GM23338 (cell line): ENCODE data around the gene SYT13. TPM values are rescaled to one million over a fixed set of nuclear protein-coding genes. Genes with fewer than 3 reads are reported as not detected.

Source experiments
- ATAC-seq: fragments of 200-7000 bp; cut with Tn5 transposase; 3 replicates; pipeline ENCODE4 v1.9.1; 2020
- DNase-seq: peaks from one replicate; pipeline ENCODE4 v3.0.0-alpha.2; 2015; ENCODE audit warnings: low spot score
- H2AFZ ChIP-seq: fragments of 200-600 bp; sonication (generic); 2 replicates; pipeline ENCODE4 v1.8.0; 2016; ENCODE audit warnings: antibody characterized with exemption, mild to moderate bottlenecking, moderate library complexity
- H3F3A ChIP-seq: fragments of 200-600 bp; sonication (generic); replicated peaks from 2 replicates; pipeline ENCODE4 v1.8.0; 2017; ENCODE audit warnings: antibody characterized with exemption, mixed run types, low read depth
- H3K27ac ChIP-seq: fragments of 200-600 bp; sonication (generic); 2 replicates; pipeline ENCODE4 v1.6.1; 2016; ENCODE audit warnings: low read depth
- H3K27me3 ChIP-seq: fragments of 200-600 bp; sonication (generic); 2 replicates; pipeline ENCODE4 v1.8.0; 2016; ENCODE audit warnings: mild to moderate bottlenecking, mixed run types, moderate library complexity; ENCODE audit not compliant: insufficient read depth
- H3K36me3 ChIP-seq: fragments of 200-600 bp; sonication (generic); 2 replicates; pipeline ENCODE4 v1.8.0; 2016; ENCODE audit warnings: mild to moderate bottlenecking; ENCODE audit not compliant: insufficient read depth
- H3K4me1 ChIP-seq: fragments of 200-600 bp; sonication (generic); 2 replicates; pipeline ENCODE4 v1.8.0; 2016; ENCODE audit warnings: mild to moderate bottlenecking, moderate library complexity; ENCODE audit not compliant: insufficient read depth
- H3K4me2 ChIP-seq: fragments of 200-600 bp; sonication (generic); 2 replicates; pipeline ENCODE4 v1.7.1; 2017; ENCODE audit warnings: mixed run types
- H3K4me3 ChIP-seq: fragments of 200-600 bp; sonication (generic); 2 replicates; pipeline ENCODE4 v1.6.1; 2016; ENCODE audit warnings: mixed run types
- H3K79me2 ChIP-seq: fragments of 200-600 bp; sonication (generic); replicated peaks from 2 replicates; pipeline ENCODE4 v1.8.0; 2017; ENCODE audit warnings: mild to moderate bottlenecking; ENCODE audit not compliant: insufficient read depth
- H3K9me2 ChIP-seq: fragments of 200-600 bp; sonication (generic); 2 replicates; pipeline ENCODE4 v1.8.0; 2017; ENCODE audit not compliant: insufficient read depth
- H4K20me1 ChIP-seq: fragments of 200-600 bp; sonication (generic); replicated peaks from 2 replicates; pipeline ENCODE4 v1.8.0; 2017; ENCODE audit warnings: mild to moderate bottlenecking; ENCODE audit not compliant: insufficient read depth
- H3K27ac Mint-ChIP-seq: 2 replicates; pipeline ENCODE4 v1.8.0; 2020; ENCODE audit warnings: inconsistent platforms, mild to moderate bottlenecking, moderate library complexity, mixed read lengths
- H3K27me3 Mint-ChIP-seq: 3 replicates; pipeline ENCODE4 v1.8.0; 2022; ENCODE audit warnings: low read depth, mild to moderate bottlenecking, moderate library complexity, mixed read lengths, inconsistent platforms; ENCODE audit not compliant: insufficient read depth, poor library complexity
- H3K36me3 Mint-ChIP-seq: 3 replicates; pipeline ENCODE4 v1.8.0; 2021; ENCODE audit warnings: low read depth, mild to moderate bottlenecking, inconsistent platforms, moderate library complexity, mixed read lengths
- H3K4me1 Mint-ChIP-seq: 3 replicates; pipeline ENCODE4 v1.8.0; 2020; ENCODE audit warnings: mild to moderate bottlenecking, inconsistent platforms, mixed read lengths
- H3K4me3 Mint-ChIP-seq: 3 replicates; pipeline ENCODE4 v1.8.0; 2021; ENCODE audit warnings: moderate library complexity, mild to moderate bottlenecking, inconsistent platforms, mixed read lengths
- H3K9me3 Mint-ChIP-seq: 3 replicates; pipeline ENCODE4 v1.8.0; 2020; ENCODE audit warnings: moderate library complexity, mild to moderate bottlenecking, inconsistent platforms, mixed read lengths
- EZH2phosphoT487 ChIP-seq: fragments of 200-600 bp; sonication (generic); IDR thresholded peaks from one replicate; pipeline ENCODE4 v1.8.1; 2018; ENCODE audit warnings: antibody characterized with exemption; ENCODE audit not compliant: unreplicated experiment
- JUNB ChIP-seq: IDR thresholded peaks from one replicate; pipeline ENCODE4 v1.6.1; 2016; ENCODE audit warnings: antibody characterized with exemption; ENCODE audit not compliant: unreplicated experiment
- POLR2AphosphoS5 ChIP-seq: IDR thresholded peaks from 2 replicates; pipeline ENCODE4 v1.6.1; 2016; ENCODE audit warnings: antibody characterized with exemption, low read depth
- REST ChIP-seq: IDR thresholded peaks from one replicate; pipeline ENCODE4 v1.6.1; 2018; ENCODE audit warnings: antibody characterized with exemption; ENCODE audit not compliant: unreplicated experiment
- STAT1 ChIP-seq: IDR thresholded peaks from one replicate; pipeline ENCODE4 v1.6.1; 2016; ENCODE audit warnings: antibody characterized with exemption; ENCODE audit not compliant: unreplicated experiment
- ZNF114 ChIP-seq: fragments of 250-450 bp; sonication (Bioruptor Pico); IDR thresholded peaks from 2 replicates; pipeline ENCODE4 v1.5.0; 2020; ENCODE audit warnings: mild to moderate bottlenecking, moderate library complexity
- ZNF331 ChIP-seq: fragments of 250-450 bp; sonication (Bioruptor Pico); IDR thresholded peaks from 2 replicates; pipeline ENCODE4 v1.5.0; 2020; ENCODE audit warnings: low read depth, mild to moderate bottlenecking, moderate library complexity
- polyA plus RNA-seq: library from polyadenylated mRNA; unstranded; fragments of >200 nt; fragmentation: Nextera tagmentation; extraction: Ambion mirVana; gene quantifications from 2 replicates; pipeline ENCODE4 v1.2.1, GENCODE V29; 2016
- total RNA-seq: library from RNA; depleted of rRNA; stranded (reverse); fragments of >200 nt; shearing (Covaris generic); gene quantifications from 2 replicates; pipeline ENCODE4 v1.2.3, GENCODE V29; 2014
- TF ChIP-seq, protein P1 (sequence below): IDR thresholded peaks from 2 replicates; pipeline ENCODE4 v1.6.1; 2016; ENCODE audit warnings: antibody characterized with exemption

SYT13 gene
- total and polyA plus RNA-seq, 2 experiments from 2014 or later: 3.4 to 16.3 TPM

DNA sequence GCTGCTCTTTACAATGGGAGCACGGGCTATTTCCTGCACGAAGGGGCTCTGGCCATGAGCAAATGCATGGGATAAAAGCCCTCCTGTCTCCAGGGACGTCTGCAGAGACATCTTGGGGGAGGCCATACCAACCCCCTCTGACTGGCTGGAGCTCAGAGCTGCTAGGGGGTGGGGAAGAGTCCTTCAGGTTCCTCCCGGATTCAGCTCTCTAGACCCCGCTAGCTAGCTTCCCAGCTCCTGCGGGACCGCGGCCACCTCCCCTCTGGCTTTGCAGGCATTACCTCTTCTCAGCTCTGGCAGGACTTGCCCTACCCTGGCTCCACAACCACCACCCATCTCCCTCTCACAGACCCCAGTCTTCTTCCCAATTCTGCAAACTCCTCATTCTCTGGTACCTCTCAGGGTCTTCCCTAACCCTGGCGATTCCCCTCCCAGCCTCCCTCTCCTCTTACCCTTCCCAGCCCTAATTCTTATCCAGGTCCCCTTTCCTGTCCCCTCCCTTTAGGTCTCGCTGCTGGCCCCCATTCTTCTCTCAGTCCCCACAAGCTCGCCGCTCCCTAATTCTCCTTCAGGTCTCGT lies 802 bp downstream of the SYT13 start (continued):
- TF ChIP-seq REST (no peak), POLR2AphosphoS5 (no peak), ZNF114 (no peak), JUNB (no peak), EZH2phosphoT487 (no peak)
- TF ChIP-seq, protein P1, sequence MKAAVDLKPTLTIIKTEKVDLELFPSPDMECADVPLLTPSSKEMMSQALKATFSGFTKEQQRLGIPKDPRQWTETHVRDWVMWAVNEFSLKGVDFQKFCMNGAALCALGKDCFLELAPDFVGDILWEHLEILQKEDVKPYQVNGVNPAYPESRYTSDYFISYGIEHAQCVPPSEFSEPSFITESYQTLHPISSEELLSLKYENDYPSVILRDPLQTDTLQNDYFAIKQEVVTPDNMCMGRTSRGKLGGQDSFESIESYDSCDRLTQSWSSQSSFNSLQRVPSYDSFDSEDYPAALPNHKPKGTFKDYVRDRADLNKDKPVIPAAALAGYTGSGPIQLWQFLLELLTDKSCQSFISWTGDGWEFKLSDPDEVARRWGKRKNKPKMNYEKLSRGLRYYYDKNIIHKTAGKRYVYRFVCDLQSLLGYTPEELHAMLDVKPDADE: no peak

- Histone ChIP-seq H2AFZ (no peak overlapping the region), H3K27me3 (peaks cover 17% of the 10 kb centered on the region), H3K4me2 (no peak overlapping the region), H3F3A (0 out of 2 replicates have a peak, but pooled peaks cover 2% of the 10 kb centered on the region), H3K4me1 (peaks cover 12% of the 10 kb centered on the region; the same call in 1 of the 2 replicates), H3K4me3 (no peak overlapping the region), H4K20me1 (no peaks in the 10 kb centered on the region), H3K36me3 (no peaks in the 10 kb centered on the region), H3K79me2 (no peaks in the 10 kb centered on the region; the same call in 1 of the 2 replicates), H3K9me2 (no peaks in the 10 kb centered on the region), H3K27ac (no peak overlapping the region)
- ATAC-seq: no peak
- Mint-ChIP-seq H3K4me3 (no peak overlapping the region), H3K27me3 (peaks cover 13% of the 10 kb centered on the region), H3K4me1 (peaks cover 27% of the 10 kb centered on the region), H3K9me3 (peaks cover 19% of the 10 kb centered on the region), H3K36me3 (peaks cover 19% of the 10 kb centered on the region), H3K27ac (no peak overlapping the region)
- no peak for DNase-seq
- TF ChIP-seq ZNF331 (CRISPR knock-in tag): no peak
- TF ChIP-seq REST: no peak
- TF ChIP-seq, protein P1: no peak
- TF ChIP-seq STAT1: no peak
- no peak for TF ChIP-seq ZNF114
These were observed 4.1 kb downstream of the SYT13 start for GRCh38 chr11:45282081-45282480.
